HG03097 (cell line): ENCODE measurements around the gene TAOK3.

Experiments
- ATAC-seq: cut with Tn5 transposase; IDR thresholded peaks from one replicate; pipeline ENCODE4 v1.9.1; 2021; ENCODE audit not compliant: unreplicated experiment, low FRiP score

The TAOK3 gene

DNA sequence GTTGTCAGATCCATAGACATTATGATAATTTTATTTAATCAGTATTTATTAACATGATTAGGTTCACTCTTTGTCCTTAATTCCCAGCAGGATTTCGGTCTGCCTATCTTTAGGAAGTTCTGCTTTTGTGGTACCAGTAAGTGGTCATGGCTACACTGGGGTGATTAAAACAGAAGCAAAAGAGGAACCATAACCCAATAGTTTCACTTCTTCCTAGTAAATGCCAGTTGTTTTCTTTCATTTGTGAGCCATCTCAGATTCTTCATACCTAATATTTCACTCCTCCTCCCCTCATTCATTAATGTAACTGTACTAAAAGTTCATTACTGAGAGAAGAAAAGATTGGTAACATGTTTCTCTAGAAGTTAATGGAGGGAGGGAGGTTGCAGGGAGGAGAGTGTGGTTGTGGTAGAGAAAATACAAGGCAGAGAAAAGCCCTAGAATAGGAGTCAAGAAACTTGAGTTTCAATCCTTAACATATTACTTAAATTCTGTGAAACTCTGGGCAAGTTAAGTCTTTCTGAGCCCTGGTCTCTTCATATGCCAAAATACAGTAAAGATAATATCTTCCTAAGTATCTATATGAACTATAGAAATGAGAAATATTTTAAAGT, 135.5 kb downstream of the TAOK3 start:
- ATAC-seq: peak; percentile 74

DNA sequence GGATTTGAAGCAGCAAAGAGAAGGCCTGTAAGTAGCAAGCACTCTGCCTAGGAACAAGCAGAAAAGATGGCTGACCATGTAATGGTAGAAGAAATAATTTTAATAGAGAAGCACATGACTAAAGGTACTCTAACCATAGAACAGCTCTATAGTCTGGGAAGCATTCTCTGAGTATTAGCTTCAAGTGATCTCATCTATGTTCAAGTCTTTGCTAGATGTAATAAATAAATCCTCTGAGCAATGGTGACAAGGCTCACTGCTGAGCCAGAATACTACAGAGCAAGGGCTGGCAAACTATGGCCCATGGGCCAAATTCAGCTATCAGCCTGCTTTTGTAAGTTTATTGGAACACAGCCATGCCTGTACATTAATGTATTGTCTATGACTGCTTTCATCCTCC, 152.0 kb downstream of the TAOK3 start:
- no peak for ATAC-seq

DNA sequence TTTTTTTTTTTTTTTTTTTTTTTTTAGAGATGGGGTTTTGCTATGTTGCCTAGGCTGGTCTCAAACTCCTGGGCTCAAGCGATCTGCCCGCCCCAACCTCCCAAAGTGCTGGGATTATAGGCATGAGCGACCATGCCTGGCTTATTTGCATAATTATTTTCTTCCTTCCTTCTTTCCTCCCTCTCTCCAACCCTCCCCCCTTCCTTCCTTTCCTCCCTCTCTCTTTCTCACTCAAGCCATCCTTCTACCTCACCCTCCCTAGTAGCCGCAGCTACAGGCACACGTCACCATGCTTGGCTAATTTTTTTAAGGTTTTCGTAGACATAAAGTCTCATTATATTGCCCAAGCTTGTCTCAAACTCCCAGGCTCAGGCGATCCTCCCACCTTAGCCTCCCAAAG, 152.9 kb downstream of the TAOK3 start:
- ATAC-seq: no peak

DNA sequence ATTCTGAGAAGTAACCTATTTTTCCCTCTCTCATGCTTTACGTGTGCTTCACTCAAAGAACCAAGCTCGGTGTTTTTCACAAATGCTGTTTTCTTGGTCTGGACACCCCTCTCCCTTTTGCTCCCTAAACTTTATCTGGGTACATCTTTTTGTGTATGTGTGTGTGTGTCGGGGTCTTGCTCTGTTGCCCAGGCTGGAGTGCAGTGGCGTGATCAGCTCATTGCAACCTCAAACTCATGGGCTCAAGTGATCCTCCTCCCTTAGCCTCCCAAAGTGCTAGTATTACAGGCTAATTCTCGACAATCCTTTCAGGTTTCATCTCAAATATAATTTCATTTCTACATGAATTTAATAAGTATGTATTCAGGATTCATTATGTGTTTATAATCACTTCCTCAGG, 153.6 kb downstream of the TAOK3 start:
- no peak for ATAC-seq

DNA sequence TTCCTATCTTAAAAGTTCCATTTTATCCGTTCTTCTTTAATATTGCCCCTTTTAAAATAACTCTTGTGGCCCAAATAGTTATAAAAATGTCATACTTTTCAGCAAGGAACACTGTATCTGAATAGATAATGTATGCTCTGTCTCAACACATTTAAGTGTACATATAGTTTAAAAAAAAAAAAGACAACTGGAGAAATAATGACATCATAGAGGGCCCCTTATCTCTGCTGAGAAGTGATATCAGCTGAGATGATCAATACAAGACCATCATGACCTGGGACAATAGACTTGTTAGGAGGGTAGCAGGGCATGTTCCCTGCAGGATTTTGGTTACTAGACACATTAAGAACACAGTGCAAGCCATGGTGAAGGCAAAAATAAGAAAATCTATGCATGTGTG, 159.3 kb downstream of the TAOK3 start:
- ATAC-seq: no peak

DNA sequence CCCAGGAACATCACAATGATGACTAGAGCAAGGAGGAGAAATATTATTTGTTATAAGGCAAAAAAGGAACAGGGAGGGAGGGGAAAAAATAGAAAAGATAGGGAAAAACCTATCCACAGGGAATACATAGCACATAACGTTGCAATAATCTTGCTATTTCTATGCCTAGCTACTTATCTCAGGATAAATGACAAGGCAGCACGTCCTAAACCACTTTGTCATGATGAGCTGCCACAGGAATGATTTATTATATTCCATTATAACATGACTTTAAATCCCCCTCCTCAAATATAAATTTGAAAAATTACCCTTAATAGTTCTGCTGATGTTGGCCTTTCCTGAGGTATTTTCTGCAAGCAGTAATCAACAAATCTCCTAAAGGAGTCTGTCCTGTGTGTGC, 160.1 kb downstream of the TAOK3 start:
- ATAC-seq: no peak

DNA sequence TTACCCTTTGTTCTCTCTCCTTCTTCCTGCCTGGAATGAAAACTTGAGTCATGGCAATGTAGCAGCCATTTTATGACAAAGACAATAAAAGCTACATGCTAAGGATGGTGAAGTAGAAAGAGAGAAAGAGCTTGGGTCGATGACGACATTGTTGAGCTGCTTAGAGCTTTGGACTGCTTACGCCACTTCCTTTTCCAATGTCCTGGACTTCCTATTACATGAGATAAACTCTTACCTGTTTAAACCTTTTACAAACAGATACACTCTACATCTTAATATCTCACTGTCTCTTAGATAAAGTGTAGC, 166.6 kb downstream of the TAOK3 start:
- ATAC-seq: no peak

DNA sequence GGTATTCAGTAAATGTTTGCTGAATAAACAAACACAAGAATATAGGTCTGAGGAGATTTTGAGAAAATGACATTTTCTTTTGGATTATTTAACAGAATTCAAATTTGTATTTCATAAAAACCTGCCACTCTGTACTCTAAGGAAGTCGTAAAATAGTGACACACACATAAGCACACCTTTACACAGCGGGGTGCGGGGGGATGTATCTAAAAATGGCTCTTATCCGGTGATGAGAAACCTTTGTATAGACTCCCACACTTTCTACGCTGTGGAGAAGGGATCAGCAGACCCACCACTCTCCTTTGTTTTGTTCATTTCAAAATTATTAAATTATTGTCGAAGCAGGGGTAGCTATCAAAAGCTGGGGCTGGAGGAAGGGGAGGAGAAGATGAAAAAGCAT, 178.7 kb downstream of the TAOK3 start:
- ATAC-seq: no peak

DNA sequence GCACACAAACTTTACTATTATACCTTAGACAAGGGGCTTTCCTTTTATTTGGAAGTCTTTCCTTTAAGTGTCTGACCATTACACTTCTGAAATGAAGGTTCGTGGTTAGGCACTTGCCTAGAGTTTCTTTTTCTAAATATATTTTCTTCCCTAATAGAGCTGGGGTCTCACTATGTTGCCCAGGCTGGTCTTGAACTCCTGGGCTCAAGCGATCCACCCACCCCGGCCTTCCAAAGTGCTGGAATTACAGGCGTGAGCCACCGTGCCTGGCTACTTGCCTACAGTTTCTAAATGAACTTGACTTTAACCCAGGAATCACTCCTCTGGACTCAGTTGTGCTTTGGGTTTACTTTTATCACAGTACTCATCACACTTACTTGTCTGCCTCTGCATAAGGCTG, 179.2 kb downstream of the TAOK3 start:
- ATAC-seq: no peak

DNA sequence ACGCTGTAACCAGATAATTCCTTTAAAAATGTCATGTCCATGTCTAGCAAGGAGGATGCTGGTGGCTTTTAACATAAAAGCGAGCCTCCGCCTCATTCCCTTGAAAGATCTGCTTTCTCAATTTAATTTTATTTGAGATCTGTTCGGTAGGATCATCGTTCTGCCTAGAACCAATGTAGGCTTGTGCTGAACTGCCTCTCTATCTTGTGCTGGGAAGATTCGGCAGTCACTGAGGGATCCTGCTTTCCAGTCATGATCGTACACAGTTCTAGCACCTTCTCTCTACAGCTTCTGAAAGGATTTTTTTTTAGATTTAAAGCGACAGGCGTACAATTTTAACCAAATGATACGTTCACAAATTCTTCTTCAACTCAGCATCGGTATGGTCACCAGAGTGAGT, 182.4 kb downstream of the TAOK3 start:
- no peak for ATAC-seq

DNA sequence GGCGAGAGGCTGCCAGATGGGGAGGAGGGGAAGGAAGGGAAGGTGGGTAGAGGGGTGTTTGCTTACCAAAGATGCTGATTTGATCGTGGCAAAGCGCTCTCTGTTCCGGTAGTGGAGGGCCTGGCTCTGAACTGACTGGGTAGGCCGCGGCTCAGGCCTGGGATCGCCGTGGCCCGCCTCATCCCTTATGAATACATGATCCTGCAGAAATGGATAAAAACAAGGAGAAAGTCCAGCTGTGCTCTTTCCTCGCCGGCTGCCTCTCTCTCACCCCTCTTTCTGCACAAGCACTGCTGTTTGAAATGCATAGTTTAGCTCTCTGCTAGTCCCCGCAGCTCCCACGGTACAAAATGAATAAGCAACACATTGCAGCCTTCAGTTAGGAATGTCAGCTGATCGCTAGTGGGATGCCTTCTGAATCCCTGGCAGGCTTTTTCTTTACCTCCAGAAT, 182.9 kb downstream of the TAOK3 start:
- no peak for ATAC-seq

DNA sequence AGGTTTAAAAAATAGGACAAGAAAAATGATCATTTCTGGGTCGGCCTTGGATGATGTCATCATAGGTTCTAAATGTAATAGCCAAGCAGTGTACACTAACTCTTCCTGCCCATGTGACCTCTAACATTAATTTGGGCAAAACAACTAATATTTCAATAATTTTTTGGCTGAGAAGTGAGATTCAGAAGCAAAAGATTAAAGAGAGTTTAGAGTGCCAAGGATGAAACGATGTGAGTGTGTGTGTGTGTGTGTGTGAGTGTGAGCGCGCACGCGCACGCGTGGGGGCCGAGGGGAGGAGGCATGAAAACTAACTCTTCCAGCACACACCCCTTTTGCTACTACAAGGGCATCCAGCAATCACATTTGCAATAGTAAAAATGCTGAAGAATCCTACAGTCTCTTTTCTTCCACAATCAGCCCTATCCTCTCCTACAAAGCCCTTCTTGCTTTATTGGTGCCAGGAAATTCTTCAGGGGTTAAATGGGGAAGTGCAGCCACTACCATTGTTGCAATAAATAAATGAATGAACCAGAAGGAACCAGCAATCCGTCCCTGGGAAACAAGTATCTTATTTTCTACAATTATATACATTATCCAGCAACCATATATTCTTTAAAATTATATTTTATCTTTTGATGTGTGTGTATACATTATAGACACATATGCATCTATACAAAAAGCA, 183.9 kb downstream of the TAOK3 start:
- no peak for ATAC-seq

DNA sequence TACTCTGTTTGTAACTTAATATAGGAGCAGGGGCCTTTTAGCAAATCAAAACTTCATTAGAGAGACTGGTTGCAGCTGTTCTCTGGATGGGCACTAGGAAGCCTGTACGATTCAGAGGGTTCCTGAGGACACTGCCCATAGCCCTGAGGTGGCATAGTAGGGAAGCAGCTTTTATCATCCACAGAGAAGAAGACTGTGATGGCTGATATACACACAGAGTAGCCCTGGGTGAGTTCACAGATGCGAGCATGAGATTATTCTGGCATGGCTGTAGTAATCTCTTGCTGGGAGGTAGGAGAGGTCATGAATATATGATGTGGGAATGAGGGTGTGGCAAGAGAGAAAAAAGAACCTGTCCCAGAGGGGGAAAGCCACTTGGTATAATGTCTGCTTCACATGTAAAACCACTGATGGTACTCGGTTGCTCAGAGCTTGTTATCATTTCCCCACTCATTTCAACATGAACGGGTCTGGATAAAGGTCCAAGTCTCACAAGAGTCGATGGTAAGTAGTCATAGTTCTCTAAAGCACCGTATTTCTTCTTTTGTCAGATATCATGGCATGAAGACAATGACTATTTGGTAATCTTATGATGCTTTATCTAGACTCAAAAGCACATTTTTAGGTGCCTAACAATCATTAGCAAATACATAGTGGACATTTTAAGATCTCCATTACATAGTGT, 184.8 kb downstream of the TAOK3 start:
- no peak for ATAC-seq

DNA sequence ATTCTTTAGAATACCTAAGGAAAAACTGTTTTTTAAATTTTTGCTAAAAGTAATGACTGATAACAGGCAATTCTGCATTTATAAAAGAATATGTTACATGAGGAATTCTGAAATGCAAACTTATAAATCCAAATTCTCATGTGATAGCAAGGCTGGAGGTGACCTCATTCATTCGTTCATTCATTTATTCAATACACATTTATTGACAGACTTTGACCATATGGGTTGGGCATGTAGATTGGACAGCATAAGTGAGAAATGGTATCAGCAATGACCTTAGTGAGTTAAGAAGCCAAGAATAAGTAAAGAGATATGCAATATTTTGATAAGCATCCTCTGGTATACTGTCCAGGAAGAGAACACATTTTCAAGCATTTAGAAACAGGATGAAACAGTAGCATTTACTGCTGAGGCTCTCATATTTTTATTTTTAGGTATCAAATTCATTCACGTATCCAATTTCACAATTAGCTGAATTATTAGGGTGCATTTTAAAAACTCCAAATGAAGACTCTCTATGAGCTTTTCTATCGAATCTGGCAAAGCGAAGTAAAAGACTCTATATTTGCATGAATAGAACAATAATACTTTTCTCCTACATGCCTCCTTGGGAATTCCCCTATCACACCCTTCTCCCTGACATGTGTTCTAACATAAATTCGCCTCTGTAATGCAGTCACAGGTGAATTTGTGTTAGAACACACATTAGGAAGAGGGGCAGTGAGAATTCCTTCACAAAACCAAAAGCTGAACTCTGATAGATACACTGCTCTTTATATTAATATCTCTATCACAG, 186.9 kb downstream of the TAOK3 start:
- ATAC-seq: no peak

DNA sequence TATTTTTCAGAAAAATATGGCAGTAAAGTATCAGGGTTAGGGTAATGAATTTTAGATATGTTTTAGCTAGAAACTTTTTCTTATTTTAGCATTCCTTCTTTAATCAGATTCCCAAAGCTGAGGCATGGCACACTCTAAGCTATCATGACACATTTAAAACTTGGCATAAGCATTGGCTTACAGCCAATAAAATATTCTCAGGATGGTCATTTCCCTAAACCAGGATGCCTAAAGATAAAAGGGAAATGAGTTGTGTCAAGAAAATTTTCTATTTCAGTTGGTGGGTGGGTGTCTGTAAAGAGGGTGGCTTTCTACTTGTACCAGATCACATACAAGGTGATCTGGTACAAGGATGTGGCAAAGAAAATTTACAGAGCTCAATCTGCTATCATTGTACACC, 189.0 kb downstream of the TAOK3 start:
- ATAC-seq: no peak

DNA sequence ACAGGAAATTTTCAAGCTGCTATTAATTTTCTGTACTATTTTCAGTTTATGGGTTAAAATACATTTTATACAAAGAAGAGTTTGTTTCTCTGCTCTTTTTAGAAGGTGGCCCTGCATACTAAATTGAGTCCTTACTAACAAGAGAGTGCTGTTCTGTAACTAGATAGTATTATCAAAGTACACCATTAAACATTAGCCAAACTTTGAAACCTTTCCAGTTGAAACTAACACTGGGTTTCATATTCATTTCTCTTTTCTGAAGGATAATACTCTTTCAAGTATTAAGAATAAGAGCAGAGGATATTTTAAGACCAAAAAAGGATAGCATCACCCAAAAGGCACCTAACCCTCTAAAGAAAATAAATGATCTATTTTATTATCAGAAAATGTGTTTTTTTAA, 189.6 kb downstream of the TAOK3 start:
- no peak for ATAC-seq

DNA sequence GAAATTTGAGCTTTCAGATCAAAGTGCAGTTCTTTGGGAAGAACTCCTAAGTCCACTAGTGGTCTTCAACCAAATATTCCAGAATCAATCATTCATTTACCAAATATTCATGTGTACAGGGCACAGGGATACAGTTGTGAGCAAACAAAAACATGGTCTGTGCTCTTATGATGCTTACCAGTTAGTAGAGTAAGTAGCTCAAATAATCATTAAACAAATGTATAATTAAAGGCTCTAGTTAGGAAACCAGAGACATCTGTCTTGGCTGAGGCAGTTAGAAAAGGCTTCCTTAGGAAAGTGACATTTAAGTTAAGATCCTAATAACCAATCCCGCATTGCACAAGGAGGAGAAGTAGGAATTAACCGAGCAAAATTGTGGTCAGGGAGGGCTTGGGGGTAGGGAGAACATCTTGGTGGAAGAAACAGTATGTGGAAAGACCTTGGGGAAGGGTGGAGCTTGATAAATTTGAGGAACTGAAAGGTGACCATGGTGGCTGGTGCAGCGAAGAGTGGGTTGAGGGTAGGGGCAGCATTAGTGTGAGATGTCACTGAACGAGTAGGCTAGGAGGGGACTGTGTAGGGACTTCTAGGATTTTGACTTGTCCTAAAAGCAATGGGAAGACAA, 196.8 kb downstream of the TAOK3 start:
- peak; percentile 78 for ATAC-seq

DNA sequence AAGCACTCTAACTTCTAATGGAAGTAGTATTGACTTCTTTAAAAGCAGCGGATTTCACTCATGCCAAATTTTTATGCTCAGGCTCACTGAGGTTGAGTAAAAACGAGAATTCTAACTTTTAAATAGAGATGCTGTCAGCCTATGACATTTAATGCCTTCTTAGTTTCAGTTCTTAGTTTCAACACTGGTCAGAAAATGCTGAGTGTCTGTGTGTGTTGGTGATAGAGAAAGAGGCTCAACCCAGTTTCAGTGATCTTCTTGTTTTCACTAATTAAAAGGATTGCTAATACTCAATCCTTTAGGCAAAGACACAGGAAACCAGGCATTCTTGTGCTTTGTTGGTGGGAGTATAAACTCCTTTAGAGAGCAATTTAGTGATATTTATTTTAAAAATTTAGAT, 205.8 kb downstream of the TAOK3 start:
- peak; percentile 98 for ATAC-seq

DNA sequence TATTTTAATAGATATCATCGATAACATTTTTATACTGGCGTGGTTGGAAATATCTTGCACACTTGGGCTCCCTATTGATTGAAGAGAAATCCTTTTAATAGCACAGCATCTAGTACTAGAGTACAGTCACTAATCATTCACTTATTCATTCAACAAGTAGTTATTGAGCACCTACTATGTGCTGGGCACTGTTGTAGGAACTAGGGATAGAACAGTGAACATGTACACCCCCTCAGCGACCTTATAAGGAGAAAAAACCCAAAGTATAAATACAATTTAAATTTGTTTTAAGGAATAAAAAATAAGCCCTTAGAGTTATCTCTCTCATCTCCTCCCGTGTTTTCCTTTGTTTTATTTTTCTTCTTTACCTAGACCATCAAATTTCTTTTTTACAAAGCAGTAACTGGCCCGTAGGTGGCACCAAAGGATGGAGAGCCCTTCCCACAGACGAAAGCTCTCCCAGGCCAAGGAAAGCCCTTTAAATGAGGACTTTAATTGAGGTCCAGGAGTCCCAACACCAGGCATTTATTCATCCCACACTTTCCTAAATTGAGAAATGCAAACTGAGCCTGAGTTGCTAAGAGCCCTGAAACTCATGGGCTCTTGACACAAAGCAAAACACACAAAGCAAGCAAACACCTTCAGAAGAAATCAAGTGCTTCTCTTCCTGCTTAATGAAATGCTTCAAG, 207.8 kb downstream of the TAOK3 start:
- ATAC-seq: no peak

DNA sequence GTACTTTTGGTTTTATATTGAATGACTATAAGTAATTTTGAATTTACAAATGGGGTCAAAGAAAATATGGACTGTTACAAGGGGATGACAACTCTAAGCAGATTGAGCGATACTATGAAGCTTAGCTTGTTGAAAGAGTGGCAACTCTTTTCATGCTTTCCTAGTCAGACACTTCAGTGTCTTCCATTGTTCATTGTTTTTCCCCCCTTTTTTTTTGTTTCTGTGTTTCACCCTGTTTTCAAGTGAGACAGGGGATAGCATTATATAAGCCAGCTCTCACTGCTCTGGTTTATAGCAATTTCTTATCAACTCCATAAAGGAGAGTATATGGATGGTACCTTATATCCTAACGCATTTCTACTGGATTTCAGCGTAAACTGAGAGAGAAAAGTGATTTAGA, 212.2 kb downstream of the TAOK3 start:
- no peak for ATAC-seq
